Esophagus squamous epithelium (tissue), 4 donors: ENCODE data around the gene ARHGDIB.

ENCODE experiments used
- POLR2A ChIP-seq, 4 donors: fragments of 450-650 bp; IDR thresholded peaks; one replicate each; pipeline ENCODE4 v1.6.1; 2017; ENCODE audit warnings: antibody characterized with exemption in 4 of 4, mild to moderate bottlenecking in 4 of 4, moderate library complexity in 3 of 4
- TF ChIP-seq, protein P1 (sequence below), 6 experiments: fragments of 450-650 bp in 4 of 6; fragments of 200-600 bp in 2 of 6; sonication (generic) in 2 of 6; IDR thresholded peaks; one replicate each; pipeline ENCODE4 v1.5.1; 2016 to 2019; ENCODE audit warnings: antibody characterized with exemption in 6 of 6, mild to moderate bottlenecking in 4 of 6, moderate library complexity in 4 of 6

DNA sequence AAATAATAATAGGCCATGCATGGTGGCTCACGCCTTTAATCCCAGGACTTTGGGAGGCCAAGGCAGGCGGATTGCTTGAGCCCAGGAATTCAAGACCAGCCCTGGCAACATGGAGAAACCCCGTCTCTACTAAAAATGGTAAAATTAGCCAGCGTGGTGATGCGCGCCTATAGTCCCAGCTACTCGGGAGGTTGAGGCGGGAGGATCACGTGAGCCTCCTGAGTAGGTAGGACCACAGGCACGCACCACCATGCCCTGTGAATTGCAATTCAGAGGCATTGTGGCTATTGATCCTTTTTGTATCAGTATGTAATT is 2.3 kb downstream of the ARHGDIB start:
- TF ChIP-seq, protein P1, sequence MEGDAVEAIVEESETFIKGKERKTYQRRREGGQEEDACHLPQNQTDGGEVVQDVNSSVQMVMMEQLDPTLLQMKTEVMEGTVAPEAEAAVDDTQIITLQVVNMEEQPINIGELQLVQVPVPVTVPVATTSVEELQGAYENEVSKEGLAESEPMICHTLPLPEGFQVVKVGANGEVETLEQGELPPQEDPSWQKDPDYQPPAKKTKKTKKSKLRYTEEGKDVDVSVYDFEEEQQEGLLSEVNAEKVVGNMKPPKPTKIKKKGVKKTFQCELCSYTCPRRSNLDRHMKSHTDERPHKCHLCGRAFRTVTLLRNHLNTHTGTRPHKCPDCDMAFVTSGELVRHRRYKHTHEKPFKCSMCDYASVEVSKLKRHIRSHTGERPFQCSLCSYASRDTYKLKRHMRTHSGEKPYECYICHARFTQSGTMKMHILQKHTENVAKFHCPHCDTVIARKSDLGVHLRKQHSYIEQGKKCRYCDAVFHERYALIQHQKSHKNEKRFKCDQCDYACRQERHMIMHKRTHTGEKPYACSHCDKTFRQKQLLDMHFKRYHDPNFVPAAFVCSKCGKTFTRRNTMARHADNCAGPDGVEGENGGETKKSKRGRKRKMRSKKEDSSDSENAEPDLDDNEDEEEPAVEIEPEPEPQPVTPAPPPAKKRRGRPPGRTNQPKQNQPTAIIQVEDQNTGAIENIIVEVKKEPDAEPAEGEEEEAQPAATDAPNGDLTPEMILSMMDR (IDR thresholded peaks at IDR 0.05): no peak
- TF ChIP-seq POLR2A (IDR thresholded peaks at IDR 0.05): no peak
